GM21825 (cell line): Measurements from ENCODE around the gene MPHOSPH9.
"Not testable (repeated sequence)": the region's sequence is repeated elsewhere in the genome, so short reads cannot be mapped to it uniquely, and the experiment has no call there.

ENCODE experiments used
- ATAC-seq: cut with Tn5 transposase; IDR thresholded peaks from one replicate; pipeline ENCODE4 v1.9.1; 2021; ENCODE audit warnings: mild to moderate bottlenecking, moderate library complexity; ENCODE audit not compliant: unreplicated experiment

MPHOSPH9 gene

DNA sequence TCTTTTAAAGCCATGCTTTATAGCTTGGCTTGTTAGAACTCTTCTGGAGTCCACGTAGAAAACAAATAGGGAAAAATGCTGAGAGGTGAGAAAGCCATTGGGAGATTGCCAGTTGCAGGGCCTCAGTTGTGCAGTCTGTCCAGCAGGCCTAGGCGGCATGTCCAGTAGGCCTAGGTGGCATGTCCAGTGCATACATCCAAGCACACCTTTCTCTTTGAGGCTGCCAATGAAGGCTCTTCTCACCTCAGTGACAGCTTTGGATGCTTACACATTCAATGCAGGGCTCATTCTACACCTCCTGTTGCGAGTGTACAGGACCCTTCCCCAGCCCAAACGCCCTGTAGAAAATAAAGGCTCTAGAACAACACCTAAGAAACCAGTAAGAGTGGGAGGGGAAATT lies 25.7 kb upstream of the MPHOSPH9 start:
- no peak for ATAC-seq

DNA sequence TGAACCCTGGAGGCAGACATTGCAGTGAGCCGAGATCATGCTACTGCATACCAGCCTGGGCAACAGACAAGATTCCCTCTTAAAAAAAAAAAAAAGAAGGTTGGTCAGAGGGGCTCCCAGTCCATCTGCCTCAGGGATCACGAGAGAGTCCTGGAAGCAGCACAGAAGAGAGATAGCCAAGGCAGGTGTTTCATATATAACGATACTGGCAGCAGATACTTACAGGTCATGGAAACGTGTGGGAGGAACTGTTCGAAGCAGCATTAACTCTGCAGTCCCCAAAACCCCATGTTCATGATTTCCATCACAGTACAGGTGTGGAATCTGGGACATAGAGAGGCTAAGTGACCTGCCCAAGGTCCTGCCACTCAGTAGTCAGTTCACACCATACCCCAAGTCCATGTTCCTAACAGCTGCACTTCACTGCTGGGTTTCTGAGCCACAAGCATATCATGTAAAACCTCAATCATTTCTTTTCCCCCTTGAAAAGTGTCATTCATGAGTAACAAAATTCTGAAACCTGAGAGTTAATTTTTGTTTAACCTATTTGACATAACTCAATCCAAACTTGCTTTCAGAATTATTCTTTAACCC lies 22.0 kb upstream of the MPHOSPH9 start:
- ATAC-seq = no peak

DNA sequence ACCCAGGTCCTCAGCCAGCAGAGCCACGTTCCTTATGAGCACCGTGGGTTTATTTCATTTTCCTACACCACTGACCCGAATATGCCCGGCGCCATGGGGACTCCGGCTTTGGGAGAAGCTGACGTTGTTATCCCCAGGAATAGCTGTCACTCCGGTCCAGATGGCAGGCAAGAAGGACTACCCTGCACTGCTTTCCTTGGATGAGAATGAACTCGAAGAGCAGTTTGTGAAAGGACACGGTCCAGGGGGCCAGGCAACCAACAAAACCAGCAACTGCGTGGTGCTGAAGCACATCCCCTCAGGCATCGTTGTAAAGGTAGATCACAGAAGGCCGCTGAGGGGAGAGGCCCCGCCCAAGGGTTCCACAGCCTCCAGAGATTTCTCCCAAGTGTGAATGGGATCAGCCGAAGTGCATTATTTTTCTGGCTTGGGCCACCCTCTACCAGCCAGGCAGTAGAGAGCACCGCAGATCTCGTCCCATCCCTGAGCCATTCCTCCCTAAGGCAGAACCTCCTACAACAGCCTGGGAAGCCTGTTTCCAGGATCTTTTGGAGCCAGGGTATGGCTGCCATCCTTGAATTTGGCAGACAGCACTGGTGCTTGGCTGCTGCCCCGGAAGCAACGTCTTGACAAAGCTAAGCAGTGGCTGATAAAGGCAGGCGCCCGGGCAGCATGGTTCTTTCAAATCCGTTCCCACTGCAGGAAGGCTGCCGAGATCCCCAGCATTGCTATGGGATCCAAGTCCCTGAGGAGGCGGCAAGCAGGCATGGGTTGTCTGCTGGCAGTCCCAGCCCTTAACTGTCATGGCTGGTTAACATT lies 20.9 kb upstream of the MPHOSPH9 start:
- ATAC-seq = no peak

- not testable (repeated sequence) for ATAC-seq
Measured at GRCh38 chr12:123252365-123252764, 19.4 kb upstream of the MPHOSPH9 start.

- no peak for ATAC-seq
Measured at GRCh38 chr12:123251403-123252076, 18.6 kb upstream of the MPHOSPH9 start.

- ATAC-seq = no peak
Measured at GRCh38 chr12:123250471-123251383, 17.8 kb upstream of the MPHOSPH9 start.

- not testable (repeated sequence) for ATAC-seq
Measured at GRCh38 chr12:123248996-123249741, 16.2 kb upstream of the MPHOSPH9 start.

- not testable (repeated sequence) for ATAC-seq
Measured at GRCh38 chr12:123248129-123248528, 15.2 kb upstream of the MPHOSPH9 start.

GRCh38 chr12:123245678-123246077 lies 12.7 kb upstream of the MPHOSPH9 start:
- no peak for ATAC-seq

- no peak for ATAC-seq
Measured at GRCh38 chr12:123243671-123244262, 10.8 kb upstream of the MPHOSPH9 start.

GRCh38 chr12:123242116-123242904 lies 9.4 kb upstream of the MPHOSPH9 start:
- ATAC-seq = no peak

GRCh38 chr12:123238961-123239360 lies 6.0 kb upstream of the MPHOSPH9 start:
- ATAC-seq = no peak

- no peak for ATAC-seq
Measured at GRCh38 chr12:123238330-123238682, 5.4 kb upstream of the MPHOSPH9 start.

- no peak for ATAC-seq
Measured at GRCh38 chr12:123237646-123238329, 4.8 kb upstream of the MPHOSPH9 start.

- peak; percentile 9 for ATAC-seq
Measured at GRCh38 chr12:123233505-123234308, 766 bp upstream of the MPHOSPH9 start.

DNA sequence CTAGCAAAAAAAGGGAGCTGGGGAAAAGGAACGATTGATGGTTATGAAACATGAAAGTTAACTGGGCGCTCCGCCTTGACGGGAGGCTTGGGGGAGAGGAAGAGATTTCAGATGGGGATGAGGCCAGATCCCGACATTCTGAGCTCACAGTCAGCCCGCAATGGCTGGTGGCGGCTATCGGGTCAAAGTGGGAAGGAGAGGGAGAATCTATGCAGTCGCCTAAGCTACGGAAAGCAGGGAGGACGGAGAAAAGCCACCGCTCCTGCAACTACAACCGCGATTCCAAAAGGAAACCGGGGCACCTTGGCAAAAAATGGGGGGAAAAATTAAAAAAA lies 502 bp downstream of the MPHOSPH9 start:
- ATAC-seq = no peak

DNA sequence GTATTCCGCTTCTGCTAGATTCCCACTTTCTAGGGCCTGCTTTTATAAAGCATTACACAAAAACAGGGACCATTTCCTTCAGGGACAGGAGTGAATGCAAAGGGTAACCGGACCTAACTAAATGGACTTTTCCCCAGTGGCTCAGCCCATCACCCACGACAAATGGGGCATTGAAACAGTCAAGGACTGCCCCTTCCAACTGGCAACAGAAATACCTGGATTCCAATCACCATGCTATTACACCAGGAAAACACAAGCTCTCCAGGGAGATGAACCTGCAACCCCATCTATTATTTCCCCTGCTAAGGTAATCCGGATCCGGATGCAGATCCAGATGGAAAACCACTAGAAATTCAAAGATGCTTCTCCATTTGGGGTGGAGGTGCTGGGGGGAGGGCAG lies 1.0 kb downstream of the MPHOSPH9 start:
- ATAC-seq = no peak

DNA sequence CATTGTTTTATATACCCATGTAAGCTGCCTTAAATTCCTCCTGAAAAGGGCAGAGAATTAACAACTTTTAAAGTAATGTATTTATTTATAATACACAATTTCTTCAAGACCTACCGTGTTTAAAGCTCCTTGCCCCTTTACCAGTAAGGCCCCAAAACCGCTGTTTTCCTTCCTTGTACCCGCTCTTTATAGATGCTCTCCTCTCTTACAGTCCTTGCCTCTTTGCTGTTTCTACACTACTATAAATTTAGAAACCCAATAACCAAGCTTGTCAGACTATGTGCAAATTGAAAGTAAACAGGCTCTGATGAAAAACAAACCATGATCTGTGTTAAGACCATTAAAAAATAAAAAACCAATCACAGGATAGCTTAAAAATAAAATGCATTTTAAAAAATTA lies 3.9 kb downstream of the MPHOSPH9 start:
- ATAC-seq = no peak
